T-helper 2 cell (primary cell): ENCODE results near the gene IMMP2L.

Experiments
- DNase-seq, 5 experiments: peaks; one replicate each; pipeline versions ENCODE4 v3.0.0 to v3.0.0-alpha.2; 2012 to 2022

IMMP2L gene

GRCh38 chr7:111014079-111014478 is 548.2 kb downstream of the IMMP2L start:
- no peak for DNase-seq

DNA sequence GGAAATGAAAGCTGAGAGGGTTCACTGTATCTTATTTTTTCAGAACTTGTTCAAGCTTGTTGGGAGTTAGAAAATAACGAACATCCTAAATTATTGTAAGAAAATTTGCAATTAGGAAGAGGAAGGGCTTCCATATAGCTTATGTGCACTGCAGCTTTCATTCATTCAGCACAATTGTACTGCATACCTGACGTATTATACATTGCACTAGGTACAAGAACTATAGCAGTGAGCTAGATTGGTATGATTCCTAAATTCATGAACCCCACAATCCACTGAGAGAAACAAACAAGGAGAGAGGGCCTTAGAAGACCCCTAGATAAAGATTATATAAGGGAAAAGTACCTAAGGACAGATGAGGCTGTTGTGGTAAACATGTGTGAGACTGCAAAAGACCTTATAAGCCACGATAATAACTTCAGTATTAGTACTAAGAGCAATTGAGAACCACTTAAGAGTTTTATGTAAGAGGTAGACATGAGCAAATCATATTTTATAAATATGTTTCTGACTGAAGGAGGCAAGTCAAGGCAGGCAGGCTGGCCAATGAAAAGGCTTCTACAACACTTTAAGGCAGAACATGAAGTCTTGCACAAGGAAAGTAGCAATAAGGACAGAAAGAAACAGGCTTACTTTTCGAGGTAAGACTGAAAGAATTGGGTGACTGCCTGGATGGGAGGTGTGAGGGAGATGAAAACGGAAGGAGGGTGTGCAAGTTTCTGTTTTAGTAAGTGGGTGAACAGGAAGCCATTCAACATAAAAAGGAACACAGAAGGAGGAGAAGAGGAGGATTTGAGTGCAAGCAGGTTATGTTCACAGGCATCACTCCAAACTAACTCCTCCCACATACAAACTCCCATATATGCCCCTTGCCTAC is 549.3 kb downstream of the IMMP2L start:
- peak in 2 of 5 experiments; percentile 39 to 95 for DNase-seq

DNA sequence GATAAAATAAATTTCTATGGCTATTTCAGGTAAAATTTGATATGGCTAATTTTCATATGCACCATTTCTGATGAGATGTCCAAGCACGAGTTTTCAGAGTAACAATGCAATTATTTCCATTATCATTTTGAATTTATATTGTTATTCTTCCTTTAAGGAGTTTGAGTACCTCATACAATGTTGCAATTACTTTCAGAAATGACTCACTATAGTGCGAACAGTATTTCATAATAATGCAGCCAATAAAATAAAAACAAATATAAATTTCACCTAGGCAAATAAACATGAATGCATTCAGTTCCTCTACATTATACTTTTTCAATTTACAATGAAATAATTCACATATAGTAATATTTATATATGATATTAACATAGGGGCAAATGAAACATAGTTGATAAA is 550.1 kb downstream of the IMMP2L start:
- no peak for DNase-seq

GRCh38 chr7:111011520-111011919 is 550.8 kb downstream of the IMMP2L start:
- peak in 1 of 5 experiments; percentile 82 for DNase-seq

DNA sequence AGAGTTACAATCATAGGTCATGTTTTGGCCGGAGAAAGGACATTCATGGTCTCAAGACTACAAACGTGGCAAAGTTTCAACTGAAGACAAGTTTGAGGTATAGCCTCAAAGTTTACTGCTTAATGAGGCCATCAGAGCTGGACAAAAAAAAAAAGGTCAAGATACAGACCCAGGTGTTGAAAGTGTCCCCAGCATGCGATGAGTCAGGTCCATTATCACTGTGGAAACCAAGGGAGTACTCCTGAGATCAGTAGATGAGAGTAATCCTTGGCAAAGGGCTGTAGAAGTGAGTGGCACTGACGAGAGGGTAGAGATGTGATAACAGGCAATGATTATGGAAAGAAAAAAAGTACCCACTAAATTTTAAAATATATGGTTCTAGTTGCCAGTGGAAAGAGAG is 551.5 kb downstream of the IMMP2L start:
- no peak for DNase-seq

GRCh38 chr7:111009526-111010040 is 552.7 kb downstream of the IMMP2L start:
- no peak for DNase-seq

DNA sequence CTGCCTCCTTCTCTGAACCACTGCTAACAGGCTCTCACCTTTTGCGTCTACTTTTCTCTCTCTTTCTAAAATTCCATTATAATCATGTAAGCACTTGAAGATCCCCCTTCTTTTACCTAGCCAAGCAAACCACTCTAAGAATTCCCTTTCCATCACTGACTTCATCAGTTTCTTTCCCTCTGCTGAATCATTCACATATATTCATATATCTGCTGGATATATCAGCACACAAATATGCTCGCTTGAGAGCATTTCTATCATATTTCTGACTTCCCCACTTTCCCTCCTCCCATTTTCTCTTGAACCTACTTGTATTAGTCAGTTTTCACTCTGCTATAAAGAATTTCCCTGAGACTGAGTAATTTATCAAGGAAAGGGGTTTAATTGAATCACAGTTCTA is 555.6 kb downstream of the IMMP2L start:
- no peak for DNase-seq

DNA sequence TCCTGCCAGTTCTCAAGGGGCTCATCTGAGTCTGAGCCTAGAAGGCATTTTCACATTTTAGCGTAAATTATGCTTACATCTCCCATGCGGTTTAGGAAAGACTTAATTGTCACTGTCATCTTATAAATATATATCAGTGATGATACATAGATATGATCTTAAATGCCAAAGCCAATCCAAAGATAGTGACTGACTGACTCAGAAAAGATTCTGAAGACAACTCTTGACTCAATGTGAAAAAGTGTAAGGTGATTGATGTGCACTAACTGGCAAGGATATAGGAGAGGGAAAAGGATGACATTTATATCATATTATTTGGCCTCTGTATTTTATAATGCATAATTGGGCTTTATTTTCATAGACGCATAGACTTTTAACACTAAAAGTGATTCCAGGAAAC is 556.3 kb downstream of the IMMP2L start:
- DNase-seq, result peak in 1 of 5 experiments; percentile 46

DNA sequence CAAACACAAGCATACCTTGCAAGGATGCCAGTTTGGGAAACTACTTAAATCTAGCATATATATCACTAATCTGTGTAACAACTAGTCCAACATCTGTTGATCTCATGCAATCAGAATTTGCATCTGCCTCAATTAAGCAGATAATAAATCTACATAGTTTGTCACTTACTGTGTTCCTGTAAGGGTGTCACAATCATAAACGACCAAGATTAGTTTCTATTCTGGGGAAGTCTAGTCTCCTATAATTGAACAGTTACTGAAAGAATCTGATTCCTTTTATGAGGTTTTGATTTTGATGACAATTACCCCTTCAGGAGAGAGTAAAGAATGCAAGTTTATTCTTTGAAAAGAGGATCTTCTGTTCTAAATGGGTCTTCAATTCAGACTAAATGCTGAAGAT is 556.8 kb downstream of the IMMP2L start:
- DNase-seq, result peak in 1 of 5 experiments; percentile 59

DNA sequence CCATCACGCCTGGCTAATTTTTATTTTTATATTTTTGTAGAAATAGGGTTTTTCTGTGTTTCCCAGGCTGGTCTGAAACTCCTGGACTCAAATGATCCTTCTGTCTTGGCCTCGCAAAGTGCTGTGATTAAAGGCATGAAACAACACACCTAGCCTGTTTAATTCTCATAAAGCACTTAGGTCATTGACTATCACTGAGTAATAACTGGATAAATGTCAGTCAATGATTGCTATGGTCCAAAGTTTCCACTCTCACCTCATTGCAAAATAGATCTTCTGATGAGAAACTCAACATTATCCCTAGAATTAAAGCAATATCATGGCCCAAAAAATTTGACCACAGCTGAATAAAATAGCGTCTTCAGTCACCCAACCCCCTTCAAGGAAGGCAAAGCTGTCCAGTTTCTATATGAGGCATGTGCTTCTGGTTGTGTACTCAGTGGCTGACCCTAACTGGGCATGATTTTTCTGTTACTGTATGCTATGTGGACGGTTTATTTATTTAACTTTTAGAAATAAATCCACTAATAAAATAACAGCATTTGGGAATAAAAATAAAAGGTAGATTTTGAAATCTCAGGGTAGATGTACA is 557.9 kb downstream of the IMMP2L start:
- no peak for DNase-seq

- no peak for DNase-seq
Measured at GRCh38 chr7:111003883-111004282, 558.4 kb downstream of the IMMP2L start.

DNA sequence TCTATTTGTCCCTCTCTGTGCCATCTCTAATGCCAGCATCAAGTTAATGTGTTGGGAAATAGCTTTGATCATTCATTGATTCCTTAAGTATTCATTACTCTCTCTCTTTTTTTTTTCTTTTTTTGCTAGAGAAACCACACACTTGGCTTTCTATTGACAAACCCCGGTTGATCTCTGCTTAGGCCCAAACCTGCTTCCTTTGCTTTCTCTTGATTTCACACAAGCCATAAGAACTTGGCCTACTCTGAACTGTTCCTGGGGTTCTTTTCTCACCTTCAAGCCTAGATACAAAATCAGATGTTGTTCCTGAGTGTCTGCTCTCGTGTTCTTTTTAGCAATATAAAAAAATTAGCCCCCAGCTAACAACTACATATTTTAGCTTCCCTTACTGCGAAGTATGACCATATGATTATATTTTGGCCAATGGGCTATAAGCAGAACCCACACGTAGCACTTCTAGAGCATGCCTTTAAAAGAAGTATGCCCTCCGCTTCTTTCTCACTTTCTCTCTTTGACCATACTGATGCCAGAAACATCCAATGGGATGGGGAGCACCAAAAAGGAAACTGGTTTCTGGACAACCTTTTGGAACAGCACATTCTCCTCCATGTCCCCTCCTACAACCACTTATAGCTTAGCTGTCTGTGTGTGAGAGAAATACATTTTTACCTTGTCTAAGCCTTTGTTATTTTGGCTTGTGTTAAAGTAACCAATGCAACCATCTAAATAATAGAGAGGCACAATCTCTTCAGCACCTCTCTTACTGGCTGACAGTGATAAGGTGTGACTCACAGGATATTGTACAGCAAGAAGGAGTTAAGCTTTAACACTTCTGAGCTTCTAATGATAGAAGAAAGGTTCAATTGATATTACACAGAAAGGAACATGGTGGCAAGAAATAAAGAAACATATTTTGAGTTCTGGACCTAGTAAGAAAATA is 568.0 kb downstream of the IMMP2L start:
- DNase-seq, result peak in 1 of 5 experiments; percentile 46

GRCh38 chr7:110988890-110989501 is 573.3 kb downstream of the IMMP2L start:
- no peak for DNase-seq

DNA sequence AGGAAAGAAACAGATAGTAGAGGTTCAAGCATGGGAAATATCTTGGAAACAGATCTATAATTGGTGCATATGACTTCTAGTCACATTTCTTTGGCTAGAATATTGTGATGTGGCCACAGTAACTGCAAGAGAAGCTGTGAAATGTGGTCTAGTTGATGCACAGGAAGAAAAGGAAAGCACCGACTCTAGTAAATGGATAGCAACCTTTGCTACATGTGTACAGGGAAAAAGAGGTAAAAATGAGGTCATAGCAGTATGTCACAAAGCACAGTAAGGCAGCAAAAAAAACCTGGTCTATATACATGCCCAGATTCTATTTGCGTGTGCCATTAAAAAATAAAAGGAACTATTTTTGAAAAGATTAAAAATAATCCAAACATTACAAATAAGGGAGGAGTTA is 573.9 kb downstream of the IMMP2L start:
- no peak for DNase-seq

GRCh38 chr7:110987127-110987693 is 575.1 kb downstream of the IMMP2L start:
- DNase-seq, result no peak

DNA sequence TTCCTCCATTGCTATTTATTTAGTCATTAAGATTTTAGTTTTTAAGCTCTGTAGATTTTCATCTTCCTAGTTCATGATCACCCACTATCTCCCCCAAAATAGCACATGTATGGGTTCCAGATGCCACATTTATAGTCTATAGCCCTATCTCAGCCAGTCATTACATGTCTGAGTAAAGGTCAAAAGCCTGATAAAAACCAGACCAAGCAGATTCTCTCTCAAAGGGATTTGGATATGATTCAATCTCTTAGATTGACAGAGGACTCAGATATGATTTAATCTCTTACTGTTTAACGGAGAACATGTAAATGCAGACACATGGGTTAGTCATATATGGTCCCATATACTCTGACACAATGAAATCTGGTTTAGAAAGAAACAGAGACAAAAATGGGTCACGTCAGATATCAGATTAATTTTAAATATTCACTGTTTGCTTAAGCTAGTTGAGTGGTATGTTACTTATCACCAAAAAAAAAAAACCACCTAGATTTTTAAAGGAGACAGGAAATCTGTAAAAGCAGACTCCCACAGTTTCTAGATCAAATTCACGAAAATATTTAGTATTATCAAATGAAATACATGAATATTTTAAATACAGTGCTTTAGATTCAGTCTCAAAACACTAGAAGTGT is 578.4 kb downstream of the IMMP2L start:
- no peak for DNase-seq

GRCh38 chr7:110977127-110977737 is 585.1 kb downstream of the IMMP2L start:
- peak in 1 of 5 experiments; percentile 85 for DNase-seq

- peak in 1 of 5 experiments; percentile 17 for DNase-seq
Measured at GRCh38 chr7:110975486-110975885, 586.8 kb downstream of the IMMP2L start.

GRCh38 chr7:110974441-110974840 is 587.9 kb downstream of the IMMP2L start:
- no peak for DNase-seq

GRCh38 chr7:110973196-110973990 is 588.9 kb downstream of the IMMP2L start:
- DNase-seq, result no peak
